Measurements from ENCODE around the gene RALGDS. TPM values are rescaled to one million over a fixed set of nuclear protein-coding genes. Genes with fewer than 3 reads are reported as not detected.

Gene RALGDS
- total RNA-seq, 2 donors from 2014 or later: 26.7 to 30.1 TPM

- H3K36me3 ChIP-seq: no peaks in the 10 kb centered on the region
- no peak for TF ChIP-seq CTCF (IDR thresholded peaks at IDR 0.05)
- no peak overlapping the region for H3K4me3 ChIP-seq
- H3K4me1 ChIP-seq: peaks cover 0 to 94% of the 10 kb centered on the region in 2 donors
- no peaks in the 10 kb centered on the region for H3K9me3 ChIP-seq
- no peaks in the 10 kb centered on the region for H3K27me3 ChIP-seq
- peak; percentile 78 for DNase-seq (ENCODE audit: low spot score)
- peak overlapping the region; percentile 93 to 94 for H3K27ac ChIP-seq
These were observed 14.2 kb upstream of the RALGDS start for GRCh38 chr9:133135146-133135745.

- no peak for DNase-seq (ENCODE audit: low spot score)
- Histone ChIP-seq H3K27ac (peak overlapping the region; percentile 93 to 94), H3K4me3 (no peak overlapping the region), H3K36me3 (no peaks in the 10 kb centered on the region), H3K27me3 (no peaks in the 10 kb centered on the region), H3K9me3 (no peaks in the 10 kb centered on the region), H3K4me1 (peaks cover 0 to 87% of the 10 kb centered on the region in 2 donors)
- TF ChIP-seq CTCF (IDR thresholded peaks at IDR 0.05): no peak
These were observed 13.5 kb upstream of the RALGDS start for GRCh38 chr9:133134388-133135145.

- DNase-seq (ENCODE audit: low spot score): peak; percentile 97
- H3K36me3 ChIP-seq: no peaks in the 10 kb centered on the region
- no peak for TF ChIP-seq CTCF (IDR thresholded peaks at IDR 0.05)
- no peaks in the 10 kb centered on the region for H3K9me3 ChIP-seq
- H3K4me1 ChIP-seq: peaks cover 0 to 86% of the 10 kb centered on the region in 2 donors
- H3K4me3 ChIP-seq: no peak overlapping the region
- H3K27ac ChIP-seq: peak overlapping the region; percentile 93 to 94
- H3K27me3 ChIP-seq: no peaks in the 10 kb centered on the region
These were observed 12.8 kb upstream of the RALGDS start for GRCh38 chr9:133133681-133134387.

- H3K4me3 ChIP-seq: no peak overlapping the region
- TF ChIP-seq CTCF (IDR thresholded peaks at IDR 0.05): no peak
- peak overlapping the region; percentile 93 to 94 for H3K27ac ChIP-seq
- no peak for DNase-seq (ENCODE audit: low spot score)
- no peaks in the 10 kb centered on the region for H3K36me3 ChIP-seq
- no peaks in the 10 kb centered on the region for H3K9me3 ChIP-seq
- H3K27me3 ChIP-seq: no peaks in the 10 kb centered on the region
- peaks cover 0 to 86% of the 10 kb centered on the region in 2 donors for H3K4me1 ChIP-seq
These were observed 11.1 kb upstream of the RALGDS start for GRCh38 chr9:133132174-133132573.

- peak overlapping the region; percentile 93 to 94 for H3K27ac ChIP-seq
- TF ChIP-seq CTCF (IDR thresholded peaks at IDR 0.05): no peak
These were observed 10.5 kb upstream of the RALGDS start for GRCh38 chr9:133131506-133131905.

More at GRCh38 chr9:133131506-133131905, 10.5 kb upstream of the RALGDS start:
- no peak overlapping the region for H3K4me3 ChIP-seq
- H3K27me3 ChIP-seq: no peaks in the 10 kb centered on the region
- H3K4me1 ChIP-seq: peaks cover 0 to 87% of the 10 kb centered on the region in 2 donors
- no peaks in the 10 kb centered on the region for H3K9me3 ChIP-seq
- H3K36me3 ChIP-seq: no peaks in the 10 kb centered on the region
- DNase-seq (ENCODE audit: low spot score): no peak
